ENCODE measurements around the gene DAO. TPM values are rescaled to one million over a fixed set of nuclear protein-coding genes. Genes with fewer than 3 reads are reported as not detected.
A peak's percentile ranks its signal among the peaks of the same experiment; 100 is the strongest.

The DAO gene
- under 1 TPM in 1 of 2 donors, not detected in 1; 0.40 TPM for total RNA-seq
- polyA plus RNA-seq (ENCODE audit: insufficient read length in 2 of 2) = 1 to 10 TPM in 1 of 2 donors, under 1 TPM in 1; 0.24 to 1.4 TPM
- long read RNA-seq, donor 1 = 0 reads
- long read RNA-seq, donor 2 = 0 reads
- long read RNA-seq, donor 3 = 0 reads
- long read RNA-seq, donor 4 = 0 reads

- H3K27ac ChIP-seq (ENCODE audit: low read depth, low read length) = no peak within 1 kb of the TSS
- no peaks in the 10 kb centered on the region for H3K27me3 ChIP-seq (ENCODE audit: control insufficient read depth, insufficient read depth, low read length)
- no peaks in the 10 kb centered on the region for H3K36me3 ChIP-seq (ENCODE audit: control insufficient read depth, insufficient read depth, low read length)
- no peaks in the 10 kb centered on the region for H3K9me3 ChIP-seq (ENCODE audit: control insufficient read depth, insufficient read depth, low read length)
- peaks cover 7% of the 10 kb centered on the region for H3K4me1 ChIP-seq (ENCODE audit: control insufficient read depth, insufficient read depth, low read length)
- DNase-seq (ENCODE audit: low read depth in 4 of 6, low spot score in 6 of 6) = peak in 1 of 6 donors; percentile 17
- H3K4me3 ChIP-seq (ENCODE audit: low read depth, low read length) = no peak within 1 kb of the TSS
- WGBS (ENCODE audit: insufficient coverage) = 64% methylated on average over 15 of the region's 16 CpGs
Measured at GRCh38 chr12:108879615-108880254, at the start of gene DAO. Gene DAO (plus strand): TSS chr12:108880092. CDS start chr12:108885007, 4,915 bp downstream.

- 98% methylated on average over 7 of the region's 11 CpGs for WGBS (ENCODE audit: insufficient coverage)
- H3K4me1 ChIP-seq (ENCODE audit: control insufficient read depth, insufficient read depth, low read length) = peaks cover 47% of the 10 kb centered on the region
Measured at GRCh38 chr12:108831309-108831991, 48.4 kb upstream of the DAO start.

DNA sequence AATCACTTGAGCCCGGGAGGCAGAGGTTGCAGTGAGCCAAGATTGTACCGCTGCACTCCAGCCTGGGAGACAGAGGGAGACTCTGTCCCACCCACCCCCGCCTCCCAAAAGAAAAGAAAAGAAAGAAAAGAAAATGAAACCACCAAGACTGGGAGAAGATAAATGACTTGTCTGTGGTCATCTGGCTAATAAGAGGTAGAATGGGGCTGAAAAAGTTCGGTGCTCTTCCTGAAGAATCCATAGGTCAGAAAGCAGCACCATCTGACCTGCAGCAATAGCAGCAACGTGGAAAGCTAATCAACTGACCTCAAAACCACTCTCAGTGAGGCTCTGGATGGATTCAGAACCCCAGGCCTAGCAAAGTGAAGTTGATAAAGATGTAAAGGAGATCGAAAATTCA lies 47.7 kb upstream of the DAO start:
- H3K27me3 ChIP-seq (ENCODE audit: control insufficient read depth, insufficient read depth, low read length) = no peaks in the 10 kb centered on the region
- H3K4me3 ChIP-seq (ENCODE audit: low read depth, low read length) = no peak overlapping the region
- H3K36me3 ChIP-seq (ENCODE audit: control insufficient read depth, insufficient read depth, low read length) = peaks cover 27% of the 10 kb centered on the region
- H3K9me3 ChIP-seq (ENCODE audit: control insufficient read depth, insufficient read depth, low read length) = no peaks in the 10 kb centered on the region
- DNase-seq (ENCODE audit: low read depth in 4 of 6, low spot score in 6 of 6) = no peak
- peaks cover 48% of the 10 kb centered on the region for H3K4me1 ChIP-seq (ENCODE audit: control insufficient read depth, insufficient read depth, low read length)
- WGBS (ENCODE audit: insufficient coverage) = 100% methylated on average over 2 of the region's 6 CpGs
- H3K27ac ChIP-seq (ENCODE audit: low read depth, low read length) = peak overlapping the region; percentile 96

More at GRCh38 chr12:108831309-108831991, 48.4 kb upstream of the DAO start:
- H3K27ac ChIP-seq (ENCODE audit: low read depth, low read length) = peak overlapping the region; percentile 96
- H3K36me3 ChIP-seq (ENCODE audit: control insufficient read depth, insufficient read depth, low read length) = peaks cover 24% of the 10 kb centered on the region
- DNase-seq (ENCODE audit: low read depth in 4 of 6, low spot score in 6 of 6) = no peak
- H3K4me3 ChIP-seq (ENCODE audit: low read depth, low read length) = no peak overlapping the region
- no peaks in the 10 kb centered on the region for H3K27me3 ChIP-seq (ENCODE audit: control insufficient read depth, insufficient read depth, low read length)
- H3K9me3 ChIP-seq (ENCODE audit: control insufficient read depth, insufficient read depth, low read length) = no peaks in the 10 kb centered on the region

DNA sequence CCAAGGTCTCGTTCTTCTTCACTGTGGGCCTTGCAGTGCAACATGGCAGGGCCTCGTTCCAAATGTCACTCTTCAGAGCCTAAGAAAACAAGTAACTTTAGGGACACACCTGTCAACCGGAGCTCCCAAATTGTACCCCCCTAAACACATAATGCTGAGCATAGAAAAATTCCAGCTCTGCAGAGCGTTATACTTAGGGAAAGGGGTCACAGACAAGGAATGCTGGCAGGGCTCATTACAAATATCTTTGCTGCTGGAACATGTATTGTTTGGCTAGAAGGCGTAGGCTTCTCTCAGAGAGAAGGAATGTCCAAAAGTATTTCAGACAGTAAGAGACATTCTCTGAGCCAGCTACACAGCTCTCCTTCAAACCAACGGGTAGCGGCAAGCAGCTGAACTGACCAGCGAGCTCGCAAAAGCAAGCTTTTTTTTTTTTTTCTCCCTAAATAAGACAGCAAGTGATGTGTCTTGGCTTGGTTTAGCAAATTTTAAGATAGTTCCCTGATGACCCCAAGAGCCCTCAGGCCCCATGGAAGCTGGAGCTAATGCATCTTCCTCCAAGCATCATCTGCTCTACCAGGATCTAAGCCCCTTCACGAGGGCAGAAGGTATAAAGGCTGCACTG lies 47.0 kb upstream of the DAO start:
- WGBS (ENCODE audit: insufficient coverage) = 65% methylated on average over 3 of the region's 10 CpGs
- Histone ChIP-seq H3K9me3 (ENCODE audit: control insufficient read depth, insufficient read depth, low read length) (no peaks in the 10 kb centered on the region), H3K36me3 (ENCODE audit: control insufficient read depth, insufficient read depth, low read length) (peaks cover 27% of the 10 kb centered on the region), H3K4me3 (ENCODE audit: low read depth, low read length) (no peak overlapping the region), H3K27ac (ENCODE audit: low read depth, low read length) (peak overlapping the region; percentile 96), H3K27me3 (ENCODE audit: control insufficient read depth, insufficient read depth, low read length) (no peaks in the 10 kb centered on the region), H3K4me1 (ENCODE audit: control insufficient read depth, insufficient read depth, low read length) (peaks cover 45% of the 10 kb centered on the region)
- peak in 1 of 6 donors; percentile 72 for DNase-seq (ENCODE audit: low read depth in 4 of 6, low spot score in 6 of 6)

DNA sequence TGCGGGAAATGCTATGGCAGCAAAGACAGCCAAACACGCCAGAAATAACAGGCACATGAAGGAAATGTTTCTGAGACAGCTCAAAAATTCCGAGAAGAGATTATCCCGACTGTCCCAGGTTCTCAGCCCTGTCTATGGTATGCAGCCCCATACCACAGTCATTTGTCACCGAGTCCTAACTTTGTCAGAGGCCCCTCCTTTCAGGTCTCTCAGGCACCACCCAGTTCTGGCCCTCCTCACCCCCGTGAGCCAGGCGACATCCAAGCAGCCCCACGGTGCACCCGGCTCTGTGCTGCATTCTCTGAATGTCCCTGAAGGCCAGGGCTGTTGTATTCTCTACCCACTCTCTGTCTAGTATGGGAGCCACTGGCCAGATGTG lies 46.5 kb upstream of the DAO start:
- peak in 1 of 6 donors; percentile 44 for DNase-seq (ENCODE audit: low read depth in 4 of 6, low spot score in 6 of 6)
- whole genome bisulfite sequencing (ENCODE audit: insufficient coverage) = 63% methylated on average over 9 of the region's 9 CpGs

GRCh38 chr12:108833757-108834472 lies 46.0 kb upstream of the DAO start:
- WGBS (ENCODE audit: insufficient coverage) = 69% methylated on average over 6 of the region's 12 CpGs
- Histone ChIP-seq H3K4me1 (ENCODE audit: control insufficient read depth, insufficient read depth, low read length) (peaks cover 39% of the 10 kb centered on the region), H3K27me3 (ENCODE audit: control insufficient read depth, insufficient read depth, low read length) (no peaks in the 10 kb centered on the region), H3K4me3 (ENCODE audit: low read depth, low read length) (no peak overlapping the region), H3K27ac (ENCODE audit: low read depth, low read length) (peak overlapping the region; percentile 96), H3K9me3 (ENCODE audit: control insufficient read depth, insufficient read depth, low read length) (no peaks in the 10 kb centered on the region), H3K36me3 (ENCODE audit: control insufficient read depth, insufficient read depth, low read length) (peaks cover 30% of the 10 kb centered on the region)
- peak in 2 of 6 donors; percentile 37 to 71 for DNase-seq (ENCODE audit: low read depth in 4 of 6, low spot score in 6 of 6)

More for the DNA sequence above, 46.5 kb upstream of the DAO start:
- Histone ChIP-seq H3K4me3 (ENCODE audit: low read depth, low read length) (no peak overlapping the region), H3K36me3 (ENCODE audit: control insufficient read depth, insufficient read depth, low read length) (peaks cover 28% of the 10 kb centered on the region), H3K27ac (ENCODE audit: low read depth, low read length) (peak overlapping the region; percentile 96), H3K4me1 (ENCODE audit: control insufficient read depth, insufficient read depth, low read length) (peaks cover 43% of the 10 kb centered on the region), H3K27me3 (ENCODE audit: control insufficient read depth, insufficient read depth, low read length) (no peaks in the 10 kb centered on the region), H3K9me3 (ENCODE audit: control insufficient read depth, insufficient read depth, low read length) (no peaks in the 10 kb centered on the region)

DNA sequence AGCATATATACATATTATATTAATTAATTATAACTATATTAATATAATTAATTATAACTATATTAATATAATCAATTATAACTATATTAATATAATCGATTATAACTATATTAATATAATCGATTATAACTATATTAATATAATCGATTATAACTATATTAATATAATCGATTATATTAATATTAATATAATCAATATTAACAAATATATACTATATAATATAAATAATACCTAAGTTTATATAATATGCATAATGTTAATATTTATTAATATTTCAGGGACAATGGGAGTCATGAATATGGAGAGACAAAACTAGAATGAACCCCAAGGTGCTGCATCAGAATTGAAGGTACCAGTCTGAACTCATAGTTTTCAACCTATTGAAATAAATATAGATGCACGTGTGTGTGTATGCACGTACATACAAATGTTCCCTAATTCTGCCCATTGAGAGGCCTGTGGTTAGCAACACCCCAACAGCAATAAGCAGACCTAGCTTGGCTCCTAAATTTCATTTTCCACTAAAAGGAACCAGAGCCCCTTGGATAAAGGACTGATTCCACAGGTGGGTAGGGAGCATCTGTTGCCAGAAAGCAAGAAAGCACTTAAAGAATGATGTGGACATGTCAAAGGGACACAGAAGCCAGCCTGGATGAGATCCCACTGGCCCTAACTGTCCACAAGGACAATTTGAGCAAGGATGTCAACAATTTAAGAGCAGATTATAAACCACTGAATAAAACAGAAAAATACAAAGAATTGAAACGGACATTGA lies 43.8 kb upstream of the DAO start:
- H3K27ac ChIP-seq (ENCODE audit: low read depth, low read length) = no peak overlapping the region

DNA sequence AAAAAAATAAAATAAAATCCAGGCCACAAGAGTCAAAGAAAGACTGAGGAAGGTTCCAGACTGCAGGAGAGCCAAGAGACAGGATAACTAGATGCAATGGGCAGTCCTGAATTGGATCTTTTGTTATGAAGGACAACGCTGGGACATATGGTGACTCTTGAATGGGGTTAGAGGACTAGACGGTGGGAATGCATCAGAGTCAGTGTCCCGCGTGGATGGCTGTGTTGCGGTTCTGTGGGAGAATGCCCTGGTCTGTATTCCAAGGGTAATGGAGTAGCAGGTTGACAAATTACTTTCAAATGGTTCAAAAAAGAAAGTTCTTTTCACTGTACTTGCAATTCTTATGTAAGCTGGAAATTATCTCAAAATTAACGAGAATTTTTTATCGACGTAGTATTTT lies 42.7 kb upstream of the DAO start:
- Histone ChIP-seq H3K27ac (ENCODE audit: low read depth, low read length) (peak overlapping the region; percentile 87), H3K4me1 (ENCODE audit: control insufficient read depth, insufficient read depth, low read length) (peaks cover 60% of the 10 kb centered on the region), H3K36me3 (ENCODE audit: control insufficient read depth, insufficient read depth, low read length) (peaks cover 25% of the 10 kb centered on the region), H3K27me3 (ENCODE audit: control insufficient read depth, insufficient read depth, low read length) (no peaks in the 10 kb centered on the region), H3K4me3 (ENCODE audit: low read depth, low read length) (no peak overlapping the region), H3K9me3 (ENCODE audit: control insufficient read depth, insufficient read depth, low read length) (no peaks in the 10 kb centered on the region)
- DNase-seq (ENCODE audit: low read depth in 4 of 6, low spot score in 6 of 6) = no peak
- 83% methylated on average over 7 of the region's 8 CpGs for WGBS (ENCODE audit: insufficient coverage)

More for the DNA sequence above, 43.8 kb upstream of the DAO start:
- Histone ChIP-seq H3K4me1 (ENCODE audit: control insufficient read depth, insufficient read depth, low read length) (peaks cover 58% of the 10 kb centered on the region), H3K36me3 (ENCODE audit: control insufficient read depth, insufficient read depth, low read length) (peaks cover 31% of the 10 kb centered on the region), H3K4me3 (ENCODE audit: low read depth, low read length) (no peak overlapping the region), H3K27me3 (ENCODE audit: control insufficient read depth, insufficient read depth, low read length) (no peaks in the 10 kb centered on the region), H3K9me3 (ENCODE audit: control insufficient read depth, insufficient read depth, low read length) (no peaks in the 10 kb centered on the region)
- WGBS (ENCODE audit: insufficient coverage) = no CpG with 5 or more reads among the region's 7 CpGs
- DNase-seq (ENCODE audit: low read depth in 4 of 6, low spot score in 6 of 6) = no peak

Data from spinal cord (tissue), 10 donors.